Vagina (tissue), 2 donors: Measurements from ENCODE around the gene TNFRSF6B. TPM values are rescaled to one million over a fixed set of nuclear protein-coding genes. Genes with fewer than 3 reads are reported as not detected.

Source experiments
- DNase-seq, 2 donors: peaks; one replicate each; pipeline ENCODE4 v3.0.0-alpha.2; 2017; ENCODE audit errors: extremely low spot score in 2 of 2
- H3K27ac ChIP-seq: fragments of 200-600 bp; sonication (generic); one replicate; pipeline ENCODE4 v1.5.1; 2019
- H3K27me3 ChIP-seq: fragments of 200-600 bp; sonication (generic); one replicate; pipeline ENCODE4 v1.5.1; 2019
- H3K36me3 ChIP-seq, 2 donors: fragments of 200-600 bp; sonication (generic); one replicate each; pipeline ENCODE4 v1.5.1; 2017 to 2019
- H3K4me1 ChIP-seq: fragments of 200-600 bp; sonication (generic); one replicate; pipeline ENCODE4 v1.5.1; 2019
- H3K4me3 ChIP-seq, 2 donors: fragments of 200-600 bp; sonication (generic); 1 replicate in 1 of 2; 2 replicates in 1 of 2; pipeline ENCODE4 v1.5.1; 2016 to 2019
- H3K9me3 ChIP-seq: fragments of 200-600 bp; sonication (generic); one replicate; pipeline ENCODE4 v1.5.1; 2019
- POLR2A ChIP-seq, 2 donors: fragments of 450-650 bp; IDR thresholded peaks; one replicate each; pipeline ENCODE4 v1.6.1; 2017; ENCODE audit warnings: antibody characterized with exemption in 2 of 2, mild to moderate bottlenecking in 2 of 2, moderate library complexity in 2 of 2
- POLR2AphosphoS5 ChIP-seq, 2 donors: sonication (generic); formaldehyde crosslinking; IDR thresholded peaks; one replicate each; pipeline ENCODE4 v1.9.0; 2017; ENCODE audit warnings: antibody characterized with exemption in 2 of 2, mild to moderate bottlenecking in 2 of 2, low read depth in 1 of 2; ENCODE audit not compliant: insufficient read depth in 1 of 2
- intact Hi-C: fragments of 100-400 bp; cut with DNase I; formaldehyde crosslinking; loops from one replicate; pipeline ENCODE4 v1.15.1; 2023
- total RNA-seq: library from RNA; depleted of rRNA; stranded (reverse); fragments of >200 nt; gene quantifications from one replicate; pipeline ENCODE4 v1.2.3, GENCODE V29; 2016
- TF ChIP-seq, protein P1 (sequence below), 3 experiments: fragments of 450-650 bp in 2 of 3; fragments of 200-600 bp in 1 of 3; sonication (generic) in 1 of 3; IDR thresholded peaks; one replicate each; pipeline ENCODE4 v1.5.1; 2017 to 2019; ENCODE audit warnings: antibody characterized with exemption in 3 of 3, mild to moderate bottlenecking in 2 of 3, moderate library complexity in 2 of 3

The TNFRSF6B gene
- total RNA-seq, 1 donor from 2014 or later = 16.7 TPM

- intact Hi-C loops = no loop called here
- Histone ChIP-seq H3K27ac (no peak overlapping the region), H3K9me3 (no peaks in the 10 kb centered on the region), H3K27me3 (no peaks in the 10 kb centered on the region), H3K4me3 (no peak overlapping the region), H3K4me1 (peaks cover 23% of the 10 kb centered on the region), H3K36me3 (peaks cover 0 to 11% of the 10 kb centered on the region in 2 donors)
- TF ChIP-seq POLR2A (IDR thresholded peaks at IDR 0.05) (no peak), POLR2AphosphoS5 (IDR thresholded peaks at IDR 0.05; ENCODE audit: insufficient read depth in 1 of 2, low read depth in 1 of 2) (no peak)
- TF ChIP-seq, protein P1, sequence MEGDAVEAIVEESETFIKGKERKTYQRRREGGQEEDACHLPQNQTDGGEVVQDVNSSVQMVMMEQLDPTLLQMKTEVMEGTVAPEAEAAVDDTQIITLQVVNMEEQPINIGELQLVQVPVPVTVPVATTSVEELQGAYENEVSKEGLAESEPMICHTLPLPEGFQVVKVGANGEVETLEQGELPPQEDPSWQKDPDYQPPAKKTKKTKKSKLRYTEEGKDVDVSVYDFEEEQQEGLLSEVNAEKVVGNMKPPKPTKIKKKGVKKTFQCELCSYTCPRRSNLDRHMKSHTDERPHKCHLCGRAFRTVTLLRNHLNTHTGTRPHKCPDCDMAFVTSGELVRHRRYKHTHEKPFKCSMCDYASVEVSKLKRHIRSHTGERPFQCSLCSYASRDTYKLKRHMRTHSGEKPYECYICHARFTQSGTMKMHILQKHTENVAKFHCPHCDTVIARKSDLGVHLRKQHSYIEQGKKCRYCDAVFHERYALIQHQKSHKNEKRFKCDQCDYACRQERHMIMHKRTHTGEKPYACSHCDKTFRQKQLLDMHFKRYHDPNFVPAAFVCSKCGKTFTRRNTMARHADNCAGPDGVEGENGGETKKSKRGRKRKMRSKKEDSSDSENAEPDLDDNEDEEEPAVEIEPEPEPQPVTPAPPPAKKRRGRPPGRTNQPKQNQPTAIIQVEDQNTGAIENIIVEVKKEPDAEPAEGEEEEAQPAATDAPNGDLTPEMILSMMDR (IDR thresholded peaks at IDR 0.05) = no peak
- no peak for DNase-seq
Observed at GRCh38 chr20:63680427-63680826, 16.0 kb upstream of the TNFRSF6B start.

DNA sequence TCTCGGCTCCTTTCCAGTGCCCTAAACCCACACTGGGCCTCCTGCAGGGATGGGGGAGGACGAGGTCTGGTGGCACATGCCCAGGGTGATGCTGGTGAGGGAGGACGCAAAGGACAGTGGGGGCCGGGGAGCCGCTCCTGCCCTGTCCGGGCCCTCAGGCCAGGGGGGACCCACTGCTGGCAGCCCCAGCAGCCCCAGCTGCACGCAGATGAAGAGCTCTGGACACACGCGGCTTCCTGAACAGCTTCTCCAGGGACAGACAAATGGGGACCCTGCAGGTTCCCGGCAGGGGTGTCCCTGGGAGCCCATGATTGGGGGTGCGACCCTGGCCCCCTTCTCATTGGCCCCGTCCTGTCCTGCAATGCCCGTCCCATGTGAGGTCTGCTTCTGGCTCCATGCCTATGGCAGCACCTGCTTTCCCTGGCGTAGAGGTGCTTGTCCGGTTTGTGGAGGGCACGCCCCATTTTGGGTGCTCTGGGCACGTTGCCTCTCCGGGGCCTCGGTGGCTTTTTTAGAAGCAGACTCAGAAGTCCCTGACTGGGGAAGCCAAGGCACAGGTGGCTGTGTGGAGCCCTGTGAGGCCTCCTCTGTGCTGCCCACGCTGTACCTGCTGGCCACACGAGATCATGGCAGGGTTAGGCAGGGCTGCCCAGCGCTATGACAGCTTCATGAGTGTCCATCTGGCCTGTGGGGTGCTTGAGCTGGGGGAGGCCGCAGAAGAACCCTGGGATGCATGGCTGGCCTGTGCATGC is 15.4 kb upstream of the TNFRSF6B start:
- no peak for DNase-seq
- TF ChIP-seq, protein P1 (IDR thresholded peaks at IDR 0.05) = no peak
- TF ChIP-seq POLR2A (IDR thresholded peaks at IDR 0.05) (no peak), POLR2AphosphoS5 (IDR thresholded peaks at IDR 0.05; ENCODE audit: insufficient read depth in 1 of 2, low read depth in 1 of 2) (no peak)
- H3K4me3 ChIP-seq = no peak overlapping the region
- H3K4me1 ChIP-seq = peaks cover 29% of the 10 kb centered on the region
- intact Hi-C loops = no loop called here
- H3K27ac ChIP-seq = peak overlapping the region; percentile 88
- H3K27me3 ChIP-seq = no peaks in the 10 kb centered on the region
- H3K36me3 ChIP-seq = peaks cover 0 to 11% of the 10 kb centered on the region in 2 donors
- H3K9me3 ChIP-seq = no peaks in the 10 kb centered on the region

DNA sequence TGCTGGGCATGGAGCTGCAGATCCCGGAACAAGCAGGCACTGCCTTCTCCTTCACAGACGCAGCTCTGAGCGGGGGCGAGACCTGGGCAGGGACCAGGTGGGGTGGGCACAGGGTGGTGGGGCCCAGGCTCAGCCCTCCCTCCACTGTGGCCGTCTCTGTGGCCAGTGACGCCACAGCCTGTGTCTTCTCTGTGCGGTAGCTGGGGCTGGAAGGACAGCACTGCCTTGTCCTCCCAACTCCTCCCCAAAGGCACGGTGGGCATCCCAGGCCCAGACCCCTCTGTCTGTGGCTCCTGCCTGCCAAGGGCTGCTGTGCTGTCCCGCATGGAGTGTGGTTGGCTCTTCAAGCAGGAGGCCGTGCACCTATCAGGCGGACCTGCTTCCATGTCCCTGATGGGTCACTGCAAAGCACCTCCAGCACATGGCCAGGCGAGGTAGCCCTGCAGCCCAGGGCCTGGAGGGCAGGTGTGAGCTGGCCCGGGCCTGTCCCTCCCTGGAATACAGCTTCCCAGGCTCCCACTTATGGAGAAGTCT is 14.8 kb upstream of the TNFRSF6B start:
- no peak for DNase-seq
- Histone ChIP-seq H3K36me3 (peaks cover 0 to 11% of the 10 kb centered on the region in 2 donors), H3K27ac (peak overlapping the region; percentile 88), H3K4me1 (peaks cover 36% of the 10 kb centered on the region), H3K9me3 (no peaks in the 10 kb centered on the region), H3K27me3 (no peaks in the 10 kb centered on the region), H3K4me3 (no peak overlapping the region)
- intact Hi-C loops = no loop called here
- TF ChIP-seq POLR2AphosphoS5 (IDR thresholded peaks at IDR 0.05; ENCODE audit: insufficient read depth in 1 of 2, low read depth in 1 of 2) = no peak
- TF ChIP-seq POLR2A (IDR thresholded peaks at IDR 0.05) = no peak
- TF ChIP-seq, protein P1 (IDR thresholded peaks at IDR 0.05) = no peak

- no peak overlapping the region for H3K4me3 ChIP-seq
- DNase-seq = no peak
- H3K36me3 ChIP-seq = peaks cover 0 to 11% of the 10 kb centered on the region in 2 donors
- no peaks in the 10 kb centered on the region for H3K27me3 ChIP-seq
- no peaks in the 10 kb centered on the region for H3K9me3 ChIP-seq
- H3K4me1 ChIP-seq = peaks cover 44% of the 10 kb centered on the region
- intact Hi-C loops = no loop called here
- peak overlapping the region; percentile 88 for H3K27ac ChIP-seq
- TF ChIP-seq, protein P1 (IDR thresholded peaks at IDR 0.05) = no peak
- TF ChIP-seq POLR2AphosphoS5 (IDR thresholded peaks at IDR 0.05; ENCODE audit: insufficient read depth in 1 of 2, low read depth in 1 of 2) = peak; percentile 72 to 80
Observed at GRCh38 chr20:63682384-63683139, 13.9 kb upstream of the TNFRSF6B start.
